Measurements from ENCODE around the gene MYO10.

MYO10 gene

DNA sequence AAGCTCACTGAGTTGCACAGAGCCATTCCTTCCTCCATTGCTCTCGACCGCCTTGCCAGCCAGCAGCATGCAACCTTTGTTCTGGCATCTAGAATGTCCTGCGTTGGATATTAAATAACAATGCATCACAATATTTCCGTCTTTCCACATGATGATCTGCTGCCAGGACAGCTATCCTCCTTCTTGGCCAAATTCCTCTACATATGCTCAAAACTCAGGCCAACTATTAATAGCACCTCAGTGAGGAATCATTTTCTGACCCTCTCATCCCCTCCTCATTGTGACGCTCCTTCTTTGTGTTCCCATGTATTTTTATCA is 128.6 kb downstream of the MYO10 start:
- DNase-seq, result no peak

- no peak for DNase-seq
Measured at GRCh38 chr5:16806711-16807546, 129.2 kb downstream of the MYO10 start.

DNA sequence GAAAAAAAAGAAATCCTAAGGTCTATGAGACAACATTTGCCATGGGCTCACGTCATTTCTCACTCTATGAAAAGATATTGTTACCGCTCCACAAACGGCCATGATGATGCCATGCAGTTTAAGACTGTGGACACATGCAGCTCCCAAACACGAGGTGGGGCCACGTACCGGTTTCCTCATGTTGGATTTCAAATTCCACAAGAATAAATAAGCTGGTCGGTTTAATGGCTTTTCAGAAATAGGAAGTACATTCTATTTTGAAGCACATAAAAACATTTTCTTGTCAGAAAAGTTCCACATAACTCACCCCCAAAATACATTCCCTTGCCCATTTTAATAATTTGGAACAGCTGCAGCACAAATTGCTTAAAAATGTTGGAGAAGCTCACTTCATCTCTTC is 130.6 kb downstream of the MYO10 start:
- DNase-seq, result no peak

GRCh38 chr5:16803831-16804230 is 132.3 kb downstream of the MYO10 start:
- DNase-seq, result no peak

- no peak for DNase-seq
Measured at GRCh38 chr5:16800477-16800876, 135.6 kb downstream of the MYO10 start.

DNA sequence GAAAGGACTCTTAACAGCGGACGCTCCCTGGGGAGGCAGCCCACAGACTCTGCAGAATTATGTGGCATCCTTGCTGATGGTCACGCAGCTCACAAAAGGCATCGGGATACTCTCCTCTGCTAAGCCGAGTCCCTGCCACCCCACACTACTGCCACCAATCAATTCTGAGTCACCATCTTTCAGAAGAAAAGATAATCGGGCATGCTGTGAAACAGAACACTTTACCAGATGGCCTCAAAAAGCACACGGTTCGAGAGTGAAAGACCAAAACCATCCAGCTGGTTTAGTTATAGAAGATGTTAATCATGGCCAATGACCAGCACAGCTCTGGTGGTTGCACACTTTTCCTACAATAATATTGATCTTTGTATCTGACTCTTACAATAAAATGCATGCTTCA is 136.3 kb downstream of the MYO10 start:
- DNase-seq, result no peak

GRCh38 chr5:16797951-16798350 is 138.1 kb downstream of the MYO10 start:
- DNase-seq, result no peak

GRCh38 chr5:16794269-16794913 is 141.7 kb downstream of the MYO10 start:
- no peak for DNase-seq

GRCh38 chr5:16792598-16793275 is 143.4 kb downstream of the MYO10 start:
- no peak for DNase-seq

DNA sequence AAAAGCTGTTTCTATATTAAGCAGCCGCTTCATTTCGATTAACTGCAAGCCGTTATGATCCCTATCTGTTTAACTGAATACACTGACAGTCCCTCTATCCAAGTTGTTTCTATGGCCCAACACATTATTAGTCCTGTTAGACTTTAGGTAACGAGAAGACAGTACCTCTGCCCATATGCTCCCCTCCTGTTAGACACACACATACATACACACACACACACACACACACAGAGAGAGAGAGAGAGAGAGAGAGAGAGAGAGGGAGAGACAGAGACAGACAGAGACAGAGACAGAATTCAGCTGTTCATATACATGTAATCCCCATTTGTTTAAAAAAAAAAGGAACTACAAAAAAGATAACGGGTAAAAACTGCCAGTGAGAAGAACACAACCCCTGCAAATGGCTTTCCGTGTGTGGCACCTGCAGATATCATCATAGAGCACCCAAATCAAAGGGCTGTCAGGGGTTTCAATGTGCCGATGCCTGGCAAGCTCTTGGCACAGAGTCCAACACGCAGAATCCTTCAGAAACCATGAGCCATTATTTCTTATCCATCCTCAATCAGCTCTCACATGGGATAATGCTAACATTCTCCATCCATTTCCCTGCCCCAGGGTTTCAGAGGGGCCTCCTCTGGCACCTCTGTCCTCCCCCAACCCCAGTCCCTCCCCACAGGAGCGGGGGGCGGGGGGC is 144.0 kb downstream of the MYO10 start:
- no peak for DNase-seq

- DNase-seq, result peak in 1 of 2 donors; percentile 20
Measured at GRCh38 chr5:16791036-16791705, 144.9 kb downstream of the MYO10 start.

- no peak for DNase-seq
Measured at GRCh38 chr5:16788957-16789356, 147.1 kb downstream of the MYO10 start.

GRCh38 chr5:16787278-16787677 is 148.8 kb downstream of the MYO10 start:
- DNase-seq, result no peak

DNA sequence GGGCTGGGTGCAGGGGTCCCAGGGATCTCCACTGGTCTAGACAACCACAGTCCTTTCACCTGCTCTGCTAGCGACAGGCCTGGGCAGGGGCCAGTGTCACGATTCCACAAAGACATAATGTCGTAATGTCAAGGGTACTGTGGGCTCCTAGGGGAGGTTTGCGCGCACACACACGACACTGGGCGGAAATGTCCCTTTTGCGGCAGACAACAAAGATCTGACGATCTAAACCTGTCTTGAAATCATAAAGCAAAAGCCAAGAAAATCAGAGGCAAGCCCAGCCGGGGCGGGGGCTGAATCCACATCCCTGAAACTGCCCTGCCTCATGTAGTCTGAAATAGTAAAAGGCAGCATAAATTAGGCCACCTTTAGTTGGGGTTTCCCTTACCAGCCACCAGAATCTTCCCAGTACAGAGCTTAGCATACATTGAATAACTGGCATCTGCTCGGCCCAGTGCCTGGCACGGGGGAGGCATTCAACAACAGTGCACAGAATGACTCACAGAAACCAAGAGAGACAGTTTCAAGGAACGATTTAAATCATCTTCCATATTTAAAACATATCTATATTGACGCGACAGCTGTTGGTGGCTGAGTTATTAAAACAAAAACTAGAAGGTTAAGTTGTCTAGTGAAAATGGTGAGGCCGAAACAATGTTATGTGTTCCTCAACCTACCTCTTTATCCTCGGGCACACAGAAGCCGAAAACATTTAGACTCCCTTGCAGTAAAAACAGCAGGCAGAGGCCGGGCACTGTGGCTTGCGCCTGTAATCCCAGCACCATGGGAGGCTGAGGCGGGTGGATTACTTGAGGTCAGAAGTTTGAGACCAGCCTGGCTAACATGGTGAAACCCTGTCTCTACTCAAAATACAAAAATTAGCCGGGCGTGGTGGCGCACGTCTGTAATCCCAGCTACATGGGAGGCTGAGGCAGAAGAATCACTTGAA is 151.0 kb downstream of the MYO10 start:
- peak; percentile 46 to 60 for DNase-seq

- no peak for DNase-seq
Measured at GRCh38 chr5:16784088-16784487, 152.0 kb downstream of the MYO10 start.

DNA sequence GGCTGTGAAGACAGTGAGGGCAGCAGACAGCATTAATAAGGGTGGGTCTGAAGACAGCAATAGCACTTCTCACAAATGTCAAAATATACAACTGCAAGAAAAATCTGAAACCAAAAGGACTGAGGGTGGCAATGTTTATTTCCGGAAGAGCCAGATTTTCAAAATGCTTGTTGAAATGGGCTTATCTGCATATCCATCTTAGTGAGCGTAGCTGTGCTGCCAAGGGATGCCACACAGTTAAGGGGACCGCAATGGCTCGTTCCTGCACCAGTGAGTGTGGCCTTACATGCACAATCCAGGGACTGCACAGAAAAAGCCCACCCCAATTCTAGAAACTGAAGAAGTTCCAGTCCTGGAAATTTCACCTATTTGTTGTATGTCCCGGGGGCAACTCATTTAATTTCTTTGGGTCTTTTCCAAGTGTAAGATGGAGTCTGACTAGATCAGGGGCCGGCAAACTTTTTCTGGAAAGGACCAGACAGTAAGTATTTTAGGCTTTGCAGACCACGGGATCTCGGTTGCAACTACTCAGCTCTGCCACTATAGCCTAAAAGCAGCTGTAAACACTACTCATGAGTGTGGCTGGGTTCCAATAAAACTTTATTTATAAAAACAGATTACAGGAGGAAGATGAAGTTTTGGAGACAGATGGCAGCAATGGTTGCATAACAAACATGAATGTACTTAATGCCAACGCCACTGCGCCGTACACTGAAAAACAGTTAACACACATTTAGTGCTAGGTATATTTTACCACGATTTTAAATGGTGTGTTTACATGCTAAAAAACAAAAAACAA is 154.1 kb downstream of the MYO10 start:
- no peak for DNase-seq

- no peak for DNase-seq
Measured at GRCh38 chr5:16780325-16780724, 155.8 kb downstream of the MYO10 start.

- DNase-seq, result no peak
Measured at GRCh38 chr5:16777432-16777831, 158.7 kb downstream of the MYO10 start.

- no peak for DNase-seq
Measured at GRCh38 chr5:16776611-16777251, 159.4 kb downstream of the MYO10 start.

DNA sequence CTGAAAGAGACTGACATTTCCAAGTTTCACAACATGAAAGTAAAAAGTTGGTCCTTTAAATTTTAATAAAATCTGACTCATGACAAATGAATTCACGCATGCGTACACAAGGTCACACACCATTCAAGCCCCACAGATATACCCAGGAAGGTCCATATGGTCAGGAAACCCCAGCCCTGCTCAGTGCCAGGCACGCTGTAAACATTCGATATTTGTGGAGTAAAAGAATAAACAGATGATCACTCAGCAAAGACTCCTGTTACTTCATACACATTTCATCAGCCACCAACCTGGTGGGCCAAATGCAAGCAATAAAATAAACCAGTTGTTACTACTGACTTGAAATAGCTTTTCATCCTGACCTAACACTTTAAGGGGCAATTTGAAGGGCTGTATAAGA is 161.3 kb downstream of the MYO10 start:
- DNase-seq, result no peak
